Ovary (tissue), 9 donors: Measurements from ENCODE around the gene CALCR. TPM values are rescaled to one million over a fixed set of nuclear protein-coding genes. Genes with fewer than 3 reads are reported as not detected.

Source experiments
- DNase-seq, 5 donors: peaks; one replicate each; pipeline ENCODE4 v3.0.0-alpha.2; 2019 to 2020
- H3K27ac ChIP-seq, 2 donors: fragments of 200-600 bp; one replicate each; pipeline versions ENCODE4 v1.5.1 to v1.8.0; 2019 to 2022
- H3K27me3 ChIP-seq: fragments of 200-600 bp; one replicate; pipeline ENCODE4 v1.8.0; 2022
- H3K36me3 ChIP-seq: fragments of 200-600 bp; sonication (generic); one replicate; pipeline ENCODE4 v1.5.1; 2019
- H3K4me1 ChIP-seq: one replicate; pipeline ENCODE4 v1.8.1; 2013; ENCODE audit warnings: mild to moderate bottlenecking, moderate library complexity; ENCODE audit not compliant: insufficient read depth
- H3K4me3 ChIP-seq: fragments of 200-600 bp; sonication (generic); one replicate; pipeline ENCODE4 v1.5.1; 2017
- H3K9me3 ChIP-seq, 2 donors: fragments of 200-600 bp in 1 of 2; sonication (generic) in 1 of 2; one replicate each; pipeline versions ENCODE4 v1.5.1 to v1.8.1; 2013 to 2019; ENCODE audit warnings: mild to moderate bottlenecking in 1 of 2, moderate library complexity in 1 of 2
- EP300 ChIP-seq: sonication (generic); formaldehyde crosslinking; IDR thresholded peaks from one replicate; pipeline ENCODE4 v1.6.1; 2017; ENCODE audit warnings: antibody characterized with exemption
- POLR2A ChIP-seq: fragments of 450-650 bp; IDR thresholded peaks from one replicate; pipeline ENCODE4 v1.6.1; 2017; ENCODE audit warnings: antibody characterized with exemption, mild to moderate bottlenecking, moderate library complexity
- whole genome bisulfite sequencing, 3 donors: extraction: QIAGEN DNeasy Blood & Tissue Kit in 1 of 3; methylation state at CpG; one replicate each; pipeline versions ENCODE4 v1.1.5 to v1.1.7; 2013 to 2017; 5-methylcytosine and 5-hydroxymethylcytosine counted together
- intact Hi-C, 4 donors: fragments of 100-400 bp; cut with DNase I; formaldehyde crosslinking; loops; one replicate each; pipeline versions ENCODE4 v1.11.0 to v1.15.1; 2022 to 2023
- polyA plus RNA-seq, 2 donors: library from polyadenylated mRNA; stranded (reverse); fragments of 200-250 nt in 1 of 2; fragments of 350-450 nt in 1 of 2; fragmentation: Illumina TruSeq in 1 of 2; extraction: RNeasy Lipid Tissue Mini Kit (QIAGEN cat#74804) in 1 of 2; gene quantifications; one replicate each; pipeline ENCODE4 v1.2.3, GENCODE V29; 2013 to 2014
- total RNA-seq, 7 donors: library from RNA; depleted of rRNA in 2 of 7; stranded (reverse); fragments of >200 nt in 2 of 7; fragmentation: NEBNext Ultra II Directional in 3 of 7; extraction: Animal tissue kit (Norgen Biotek cat#: 25700) in 3 of 7; gene quantifications; one replicate each; pipeline versions ENCODE4 v1.1.0 to v1.2.4, GENCODE V29; 2016 to 2023
- TF ChIP-seq, protein P1 (sequence below), 3 donors: fragments of 450-650 bp in 2 of 3; fragments of 200-600 bp in 1 of 3; IDR thresholded peaks; one replicate each; pipeline versions ENCODE4 v1.5.1 to v1.8.0; 2016 to 2022; ENCODE audit warnings: antibody characterized with exemption in 3 of 3, mild to moderate bottlenecking in 1 of 3
- donor health status: DM: no; HTN: no; CAD: no; lungs with moderate emphysema.
- donor health status: DM: no; HTN: no; CAD: no.
- donor health status: Bipolar disorder and iron deficiency.
- donor health status: DM: yes; HTN: yes; CAD: no.
- donor health status: DM: no; HTN: no; CAD: no.
- donor health status: DM: yes; HTN: yes; CAD: no.

CALCR gene
- total and polyA plus RNA-seq, 9 donors = 0.02 to 0.25 (median 0.10) TPM; not detected in 6

DNA sequence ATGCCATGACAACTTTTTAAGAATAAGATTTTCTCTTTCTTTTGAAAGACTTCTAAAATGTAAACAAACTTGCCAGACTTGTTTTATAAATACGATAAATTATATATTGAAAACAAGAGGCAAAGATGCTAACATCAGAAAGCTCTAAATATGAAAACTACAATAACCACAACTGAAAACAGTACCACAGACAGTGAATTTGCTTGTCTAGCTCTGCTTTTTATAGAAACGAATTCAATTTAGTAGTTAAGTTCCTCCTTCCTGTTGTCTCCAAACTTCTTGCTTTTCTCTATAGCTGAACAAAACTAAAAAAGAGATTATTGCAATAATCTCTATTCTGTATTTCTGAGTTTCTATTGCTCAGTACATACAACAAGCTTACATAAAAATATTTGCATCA is 147.4 kb downstream of the CALCR start:
- Histone ChIP-seq H3K27ac (no peak overlapping the region), H3K4me1 (no peaks in the 10 kb centered on the region), H3K9me3 (no peaks in the 10 kb centered on the region), H3K36me3 (no peaks in the 10 kb centered on the region), H3K27me3 (no peaks in the 10 kb centered on the region), H3K4me3 (no peak overlapping the region)
- no peak for TF ChIP-seq POLR2A
- no peak for TF ChIP-seq EP300
- TF ChIP-seq, protein P1, sequence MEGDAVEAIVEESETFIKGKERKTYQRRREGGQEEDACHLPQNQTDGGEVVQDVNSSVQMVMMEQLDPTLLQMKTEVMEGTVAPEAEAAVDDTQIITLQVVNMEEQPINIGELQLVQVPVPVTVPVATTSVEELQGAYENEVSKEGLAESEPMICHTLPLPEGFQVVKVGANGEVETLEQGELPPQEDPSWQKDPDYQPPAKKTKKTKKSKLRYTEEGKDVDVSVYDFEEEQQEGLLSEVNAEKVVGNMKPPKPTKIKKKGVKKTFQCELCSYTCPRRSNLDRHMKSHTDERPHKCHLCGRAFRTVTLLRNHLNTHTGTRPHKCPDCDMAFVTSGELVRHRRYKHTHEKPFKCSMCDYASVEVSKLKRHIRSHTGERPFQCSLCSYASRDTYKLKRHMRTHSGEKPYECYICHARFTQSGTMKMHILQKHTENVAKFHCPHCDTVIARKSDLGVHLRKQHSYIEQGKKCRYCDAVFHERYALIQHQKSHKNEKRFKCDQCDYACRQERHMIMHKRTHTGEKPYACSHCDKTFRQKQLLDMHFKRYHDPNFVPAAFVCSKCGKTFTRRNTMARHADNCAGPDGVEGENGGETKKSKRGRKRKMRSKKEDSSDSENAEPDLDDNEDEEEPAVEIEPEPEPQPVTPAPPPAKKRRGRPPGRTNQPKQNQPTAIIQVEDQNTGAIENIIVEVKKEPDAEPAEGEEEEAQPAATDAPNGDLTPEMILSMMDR (IDR thresholded peaks at IDR 0.05) = no peak
- DNase-seq = no peak
- WGBS, 3 donors = 51 to 66% (median 53%) methylated on average over 2 of the region's 2 CpGs
- intact Hi-C loops = no loop called here

DNA sequence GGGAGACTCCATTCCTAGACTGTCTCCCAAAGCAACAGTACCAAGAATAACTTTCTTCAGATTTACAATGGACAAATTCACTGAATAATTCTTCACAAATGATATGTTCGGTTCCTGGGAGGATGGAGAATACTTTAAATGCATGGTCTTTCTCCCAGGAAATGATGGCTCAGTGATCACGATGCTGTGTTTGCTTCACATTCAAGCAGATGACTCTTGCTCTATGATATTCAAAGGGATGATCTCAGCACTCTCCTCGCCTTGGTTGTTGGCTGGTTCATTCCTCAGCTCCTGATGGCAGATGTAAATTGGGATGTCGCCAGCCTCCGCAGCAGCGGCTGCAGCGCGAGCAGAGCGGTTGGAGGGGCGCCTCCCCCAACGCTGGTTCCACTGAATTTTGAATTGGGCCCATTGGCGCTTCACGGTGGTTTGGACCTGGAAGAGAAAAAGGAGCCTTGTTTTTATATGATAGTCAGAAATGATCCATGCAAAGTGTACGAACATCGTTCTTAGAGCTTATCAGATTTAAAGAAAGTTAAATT is 148.3 kb downstream of the CALCR start:
- no peaks in the 10 kb centered on the region for H3K36me3 ChIP-seq
- TF ChIP-seq EP300 = no peak
- TF ChIP-seq, protein P1 (IDR thresholded peaks at IDR 0.05) = no peak
- TF ChIP-seq POLR2A = no peak
- H3K9me3 ChIP-seq = no peaks in the 10 kb centered on the region
- H3K4me1 ChIP-seq = no peaks in the 10 kb centered on the region
- DNase-seq = no peak
- intact Hi-C loops = no loop called here
- WGBS, 3 donors = 88 to 92% (median 92%) methylated on average over 15 of the region's 15 CpGs
- no peaks in the 10 kb centered on the region for H3K27me3 ChIP-seq
- no peak overlapping the region for H3K4me3 ChIP-seq
- H3K27ac ChIP-seq = no peak overlapping the region

GRCh38 chr7:93414574-93414973 is 159.9 kb downstream of the CALCR start:
- Histone ChIP-seq H3K27ac (no peak overlapping the region), H3K4me1 (no peaks in the 10 kb centered on the region), H3K27me3 (no peaks in the 10 kb centered on the region), H3K36me3 (no peaks in the 10 kb centered on the region), H3K4me3 (no peak overlapping the region), H3K9me3 (no peaks in the 10 kb centered on the region)
- no peak for DNase-seq
- TF ChIP-seq, protein P1 (IDR thresholded peaks at IDR 0.05) = no peak
- TF ChIP-seq EP300 (no peak), POLR2A (no peak)
- intact Hi-C loops = no loop called here

- WGBS, 3 donors = 60 to 81% (median 68%) methylated on average over 3 of the region's 3 CpGs
- no peaks in the 10 kb centered on the region for H3K36me3 ChIP-seq
- H3K9me3 ChIP-seq = no peaks in the 10 kb centered on the region
- intact Hi-C loops = no loop called here
- H3K4me3 ChIP-seq = no peak overlapping the region
- DNase-seq = no peak
- no peaks in the 10 kb centered on the region for H3K4me1 ChIP-seq
- no peak overlapping the region for H3K27ac ChIP-seq
- TF ChIP-seq, protein P1 (IDR thresholded peaks at IDR 0.05) = no peak
- no peak for TF ChIP-seq POLR2A
- TF ChIP-seq EP300 = no peak
- H3K27me3 ChIP-seq = no peaks in the 10 kb centered on the region
These were observed 165.2 kb downstream of the CALCR start for GRCh38 chr7:93409324-93409723.
